SK-N-MC (cell line): ENCODE data around the gene ZNF423.

Source experiments
- DNase-seq: peaks from one replicate; pipeline ENCODE4 v3.0.0-alpha.2; 2011; ENCODE audit warnings: low read depth, low spot score
- H3K27ac ChIP-seq: fragments of 200-600 bp; sonication (generic); 2 replicates; pipeline ENCODE4 v1.5.1; 2016; ENCODE audit warnings: mixed run types
- H3K36me3 ChIP-seq: fragments of 200-600 bp; sonication (generic); 2 replicates; pipeline ENCODE4 v1.6.1; 2017; ENCODE audit warnings: antibody characterized with exemption, low read length, mixed read lengths; ENCODE audit not compliant: insufficient read depth
- H3K4me3 ChIP-seq: fragments of 200-600 bp; sonication (generic); 2 replicates; pipeline ENCODE4 v1.5.1; 2016
- H3K9ac ChIP-seq: fragments of 200-600 bp; sonication (generic); 2 replicates; pipeline ENCODE4 v1.8.0; 2017; ENCODE audit warnings: mixed run types, mixed read lengths; ENCODE audit not compliant: insufficient read length
- H3K9me3 ChIP-seq: fragments of 200-600 bp; sonication (generic); 2 replicates; pipeline ENCODE4 v1.6.1; 2017; ENCODE audit warnings: low read depth, mild to moderate bottlenecking, antibody characterized with exemption, low read length, moderate library complexity, mixed read lengths
- EZH2 ChIP-seq: fragments of 200-600 bp; sonication (generic); IDR thresholded peaks from one replicate; pipeline ENCODE4 v1.6.1; 2017; ENCODE audit warnings: antibody characterized with exemption
- FOXP2 ChIP-seq: optimal IDR thresholded peaks from 2 replicates; pipeline ENCODE3; 2011; ENCODE audit warnings: mild to moderate bottlenecking, moderate library complexity; ENCODE audit not compliant: insufficient read depth; ENCODE audit errors: extremely low read length, control extremely low read depth
- POLR2AphosphoS5 ChIP-seq: IDR thresholded peaks from 2 replicates; pipeline ENCODE4 v1.6.1; 2012; ENCODE audit warnings: mild to moderate bottlenecking, low read depth, low read length, borderline replicate concordance

The ZNF423 gene

DNA sequence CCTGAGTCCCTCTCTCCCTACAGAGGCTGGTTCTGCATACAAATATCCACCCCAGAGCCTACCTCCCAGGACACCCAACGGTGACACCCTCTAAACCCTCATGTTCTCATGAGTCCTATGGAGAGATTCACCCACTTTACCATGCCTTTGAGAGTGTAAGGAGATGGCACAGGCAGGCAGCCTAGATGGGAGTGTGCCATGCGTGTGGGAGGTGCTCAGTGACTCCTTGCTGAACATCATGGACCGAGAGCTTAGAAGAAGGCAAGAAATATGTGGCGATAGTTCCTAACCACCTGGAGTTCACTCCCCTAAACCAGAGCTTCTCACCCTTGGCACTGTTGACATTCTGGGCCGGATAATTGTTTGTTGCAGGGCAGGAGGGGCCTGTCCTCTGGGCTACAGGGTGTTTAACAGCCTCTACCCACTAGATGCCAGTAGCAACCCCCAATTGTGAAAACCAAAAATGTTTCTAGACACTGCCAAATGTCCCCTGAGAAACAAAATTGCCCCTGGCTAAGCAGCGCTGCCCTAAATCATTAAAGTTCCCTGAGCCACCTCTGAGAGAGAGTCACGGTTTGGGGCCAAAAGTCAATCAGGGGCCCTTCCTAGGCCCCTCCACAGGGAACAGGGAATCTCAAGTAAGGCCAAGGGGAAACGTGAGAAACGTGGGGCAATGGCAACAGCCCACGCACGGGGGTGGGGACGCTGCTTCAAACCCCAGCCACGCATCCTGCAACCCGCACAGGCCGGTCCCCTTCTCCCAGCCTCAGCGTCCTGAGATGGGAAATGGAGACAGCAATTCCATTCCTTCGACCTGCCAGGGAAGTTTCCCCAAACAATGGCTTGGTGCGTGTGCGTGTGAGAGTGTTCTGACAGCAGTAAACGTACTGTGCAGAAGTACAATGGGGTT, 415.5 kb downstream of the ZNF423 start:
- Histone ChIP-seq H3K9ac (no peak overlapping the region), H3K4me3 (no peak overlapping the region), H3K36me3 (no peaks in the 10 kb centered on the region), H3K27ac (no peak overlapping the region), H3K9me3 (no peaks in the 10 kb centered on the region)
- no peak for DNase-seq
- TF ChIP-seq FOXP2 (no peak), POLR2AphosphoS5 (no peak), EZH2 (no peak)

DNA sequence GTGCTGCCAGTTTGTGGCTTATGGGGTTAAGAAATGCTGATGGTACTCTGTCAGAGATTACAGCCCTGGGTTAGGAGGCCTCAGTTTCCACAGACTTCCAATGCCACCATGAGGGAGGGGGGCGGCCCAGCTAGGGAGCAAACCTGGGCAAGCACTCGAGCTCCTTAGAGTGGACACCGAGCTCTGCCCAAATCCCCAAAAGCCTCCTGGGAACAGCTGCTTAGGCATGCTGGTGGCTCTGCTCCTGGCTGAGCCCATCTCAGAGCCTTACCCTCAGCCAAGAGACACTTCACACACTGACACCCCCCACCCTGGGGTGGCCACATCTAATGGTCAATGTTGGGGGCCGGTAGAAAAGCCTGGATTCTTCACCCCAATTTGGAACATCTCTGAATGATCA, 416.2 kb downstream of the ZNF423 start:
- Histone ChIP-seq H3K36me3 (no peaks in the 10 kb centered on the region), H3K27ac (no peak overlapping the region), H3K9me3 (no peaks in the 10 kb centered on the region), H3K9ac (no peak overlapping the region), H3K4me3 (no peak overlapping the region)
- no peak for DNase-seq
- no peak for TF ChIP-seq FOXP2
- TF ChIP-seq POLR2AphosphoS5: no peak
- TF ChIP-seq EZH2: no peak

DNA sequence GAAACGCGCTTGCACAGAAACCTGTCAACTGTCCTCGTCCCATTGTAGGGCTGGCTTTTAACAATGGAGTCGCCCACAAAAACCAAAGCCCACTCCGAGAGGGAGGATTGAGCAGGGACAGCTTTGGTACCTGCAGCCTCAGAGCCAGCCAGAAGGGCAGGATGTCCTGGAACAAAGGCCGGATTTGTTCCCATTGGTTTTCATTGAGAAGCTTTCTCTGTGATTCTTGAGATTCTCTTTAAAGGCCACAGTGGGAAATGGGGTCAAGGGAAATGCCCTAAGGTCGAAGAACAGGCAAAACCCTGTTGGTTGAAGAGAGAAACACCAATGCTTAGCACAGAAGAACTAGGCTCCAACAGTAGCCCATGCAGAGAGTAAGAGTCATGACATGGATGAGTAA, 416.9 kb downstream of the ZNF423 start:
- no peaks in the 10 kb centered on the region for H3K9me3 ChIP-seq
- H3K4me3 ChIP-seq: no peak overlapping the region
- TF ChIP-seq EZH2: no peak
- no peak for TF ChIP-seq FOXP2
- TF ChIP-seq POLR2AphosphoS5: no peak
- no peak for DNase-seq
- H3K9ac ChIP-seq: no peak overlapping the region
- H3K36me3 ChIP-seq: no peaks in the 10 kb centered on the region
- H3K27ac ChIP-seq: no peak overlapping the region
